ENCODE data around the gene ALDOB. TPM values are rescaled to one million over a fixed set of nuclear protein-coding genes. Genes with fewer than 3 reads are reported as not detected.

The ALDOB gene
- total RNA-seq, 6 experiments from 2014 or later = not detected

- no peak for TF ChIP-seq CTCF (IDR thresholded peaks at IDR 0.05)
- DNase-seq = no peak
- Mint-ChIP-seq H3K4me1 (ENCODE audit: low read depth) (peaks cover 7% of the 10 kb centered on the region), H3K27ac (no peak overlapping the region), H3K9me3 (peaks cover 13% of the 10 kb centered on the region), H3K36me3 (ENCODE audit: low read depth) (peaks cover 14% of the 10 kb centered on the region), H3K4me3 (no peak overlapping the region), H3K27me3 (ENCODE audit: insufficient read depth) (peaks cover 2% of the 10 kb centered on the region; the same call in 1 of the 2 replicates)
These were observed 53.7 kb downstream of the ALDOB start for GRCh38 chr9:101381833-101382342.

GRCh38 chr9:101381118-101381517, 54.5 kb downstream of the ALDOB start:
- Mint-ChIP-seq H3K36me3 (ENCODE audit: low read depth) (peaks cover 14% of the 10 kb centered on the region), H3K4me3 (no peak overlapping the region), H3K27me3 (ENCODE audit: insufficient read depth) (peaks cover 2% of the 10 kb centered on the region), H3K9me3 (peaks cover 13% of the 10 kb centered on the region), H3K27ac (no peak overlapping the region), H3K4me1 (ENCODE audit: low read depth) (peaks cover 15% of the 10 kb centered on the region)
- TF ChIP-seq CTCF (IDR thresholded peaks at IDR 0.05) = no peak
- DNase-seq = no peak

GRCh38 chr9:101380295-101380694, 55.3 kb downstream of the ALDOB start:
- H3K4me1 Mint-ChIP-seq (ENCODE audit: low read depth) = peaks cover 23% of the 10 kb centered on the region
- H3K9me3 Mint-ChIP-seq = peaks cover 9% of the 10 kb centered on the region
- peaks cover 10% of the 10 kb centered on the region for H3K36me3 Mint-ChIP-seq (ENCODE audit: low read depth)
- H3K27ac Mint-ChIP-seq = no peak overlapping the region
- H3K27me3 Mint-ChIP-seq (ENCODE audit: insufficient read depth) = peaks cover 2% of the 10 kb centered on the region
- no peak overlapping the region for H3K4me3 Mint-ChIP-seq
- DNase-seq = no peak
- TF ChIP-seq CTCF (IDR thresholded peaks at IDR 0.05) = no peak

- Mint-ChIP-seq H3K36me3 (ENCODE audit: low read depth) (no peaks in the 10 kb centered on the region), H3K27ac (peak overlapping the region; percentile 87), H3K9me3 (no peaks in the 10 kb centered on the region; the same call in 1 of the 2 replicates), H3K27me3 (ENCODE audit: insufficient read depth) (no peaks in the 10 kb centered on the region; the same call in 1 of the 2 replicates), H3K4me1 (ENCODE audit: low read depth) (peaks cover 29% of the 10 kb centered on the region), H3K4me3 (peak overlapping the region; percentile 59; the same call in 1 of the 2 replicates)
- peak; percentile 96 for DNase-seq
- no peak for TF ChIP-seq CTCF (IDR thresholded peaks at IDR 0.05)
These were observed 59.3 kb downstream of the ALDOB start for GRCh38 chr9:101376111-101376848.

- H3K9me3 Mint-ChIP-seq = no peaks in the 10 kb centered on the region; the same call in 1 of the 2 replicates
- peaks cover 29% of the 10 kb centered on the region for H3K4me1 Mint-ChIP-seq (ENCODE audit: low read depth)
- DNase-seq = no peak
- no peaks in the 10 kb centered on the region; the same call in 1 of the 2 replicates for H3K27me3 Mint-ChIP-seq (ENCODE audit: insufficient read depth)
- TF ChIP-seq CTCF (IDR thresholded peaks at IDR 0.05) = no peak
- H3K36me3 Mint-ChIP-seq (ENCODE audit: low read depth) = no peaks in the 10 kb centered on the region
- H3K4me3 Mint-ChIP-seq = no peak overlapping the region
- peak overlapping the region; percentile 87 for H3K27ac Mint-ChIP-seq
These were observed 60.0 kb downstream of the ALDOB start for GRCh38 chr9:101375546-101375945.

Data from HFFc6 (cell line).